Common myeloid progenitor, CD34-positive (primary cell): Measurements from ENCODE around the gene ID4.

Experiments
- CTCF ChIA-PET: fragments of 350-600 bp; sonication (Branson Sonifier 250); formaldehyde crosslinking; loops from one replicate; lab custom pipeline; 2021; ENCODE audit warnings: antibody characterized with exemption; lab: Charles Lee
- POLR2A ChIA-PET: fragments of 350-600 bp; sonication (Branson Sonifier 250); formaldehyde crosslinking; loops from one replicate; lab custom pipeline; 2021; ENCODE audit warnings: antibody characterized with exemption; lab: Charles Lee
- DNase-seq, 3 donors: peaks; one replicate each; pipeline versions ENCODE4 v3.0.0 to v3.0.0-alpha.2; 2013
- H3K27ac ChIP-seq, 2 experiments: 1 replicate in 1 of 2; 2 replicates in 1 of 2; pipeline ENCODE4 v1.7.0; 2013; ENCODE audit warnings: inconsistent platforms in 2 of 2, low read length in 2 of 2, mild to moderate bottlenecking in 2 of 2, low read depth in 1 of 2, moderate library complexity in 1 of 2; ENCODE audit not compliant: severe bottlenecking in 2 of 2, insufficient read depth in 1 of 2, poor library complexity in 1 of 2
- H3K27me3 ChIP-seq, 5 experiments: replicated peaks in 2 of 5; 1 replicate in 3 of 5; 2 replicates in 2 of 5; pipeline versions ENCODE4 v1.6.1 to v1.7.0; 2013; ENCODE audit warnings: low read length in 4 of 5, mild to moderate bottlenecking in 2 of 5, moderate library complexity in 2 of 5, inconsistent platforms in 1 of 5; ENCODE audit not compliant: insufficient read depth in 5 of 5, control insufficient read depth in 4 of 5
- H3K36me3 ChIP-seq, 4 experiments: 1 replicate in 2 of 4; 2 replicates in 2 of 4; pipeline versions ENCODE4 v1.6.1 to v1.7.0; 2013; ENCODE audit warnings: low read length in 3 of 4, control low read depth in 1 of 4, mild to moderate bottlenecking in 1 of 4; ENCODE audit not compliant: control insufficient read depth in 4 of 4, insufficient read depth in 4 of 4
- H3K4me1 ChIP-seq, 4 experiments: 1 replicate in 3 of 4; 2 replicates in 1 of 4; pipeline versions ENCODE4 v1.6.1 to v1.7.1; 2013; ENCODE audit warnings: low read length in 3 of 4, mild to moderate bottlenecking in 3 of 4, control low read depth in 1 of 4, inconsistent platforms in 1 of 4, moderate library complexity in 1 of 4; ENCODE audit not compliant: control insufficient read depth in 4 of 4, insufficient read depth in 4 of 4; ENCODE audit errors: control extremely low read depth in 1 of 4
- H3K4me3 ChIP-seq, 7 experiments: 1 replicate in 4 of 7; 2 replicates in 3 of 7; pipeline versions ENCODE4 v1.5.1 to v1.7.0; 2013; ENCODE audit warnings: mild to moderate bottlenecking in 7 of 7, low read length in 6 of 7, moderate library complexity in 6 of 7, inconsistent platforms in 2 of 7, low read depth in 2 of 7, control low read depth in 1 of 7; ENCODE audit not compliant: insufficient read depth in 4 of 7, control insufficient read depth in 1 of 7; ENCODE audit errors: extremely low read depth in 1 of 7
- H3K9me3 ChIP-seq, 5 experiments: 1 replicate in 4 of 5; 2 replicates in 1 of 5; pipeline versions ENCODE4 v1.6.1 to v1.7.1; 2013; ENCODE audit warnings: low read length in 4 of 5, mild to moderate bottlenecking in 2 of 5, inconsistent platforms in 1 of 5, low read depth in 1 of 5, moderate library complexity in 1 of 5; ENCODE audit not compliant: control insufficient read depth in 4 of 5, insufficient read depth in 2 of 5; ENCODE audit errors: control extremely low read depth in 1 of 5
- whole genome bisulfite sequencing: methylation state at CpG from one replicate; pipeline ENCODE4 v1.1.5; 2013; ENCODE audit not compliant: insufficient coverage; 5-methylcytosine and 5-hydroxymethylcytosine counted together

Gene ID4

DNA sequence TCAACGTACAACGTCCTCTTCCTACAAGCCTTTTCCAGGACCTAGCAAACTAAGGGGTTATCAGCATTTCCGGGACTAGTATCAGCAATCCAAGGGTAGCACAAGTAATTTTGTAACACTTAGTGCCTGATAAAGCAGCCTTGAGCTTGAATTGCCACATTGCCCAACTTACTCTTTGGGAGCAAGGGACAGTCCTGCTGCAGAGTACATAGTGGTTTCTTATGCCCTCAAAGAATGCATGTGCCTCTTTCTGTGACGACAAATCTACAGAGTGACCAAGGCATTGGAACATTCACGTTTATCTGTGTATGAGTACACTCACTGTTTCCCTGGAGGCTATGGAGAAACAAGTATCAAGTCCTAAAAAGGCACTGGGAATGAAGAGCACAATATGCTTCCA, 3.2 kb upstream of the ID4 start:
- H3K36me3 ChIP-seq = no peaks in the 10 kb centered on the region
- peaks cover 0 to 8% (median 0%) of the 10 kb centered on the region in 5 experiments for H3K9me3 ChIP-seq
- H3K27me3 ChIP-seq = peaks cover 21 to 87% (median 42%) of the 10 kb centered on the region in 5 experiments
- 87% methylated on average over 5 of the region's 5 CpGs for WGBS
- H3K4me1 ChIP-seq = peaks cover 0 to 20% (median 15%) of the 10 kb centered on the region in 4 experiments
- no peak overlapping the region for H3K27ac ChIP-seq
- no peak overlapping the region for H3K4me3 ChIP-seq
- ChIA-PET POLR2A (no interaction called here), CTCF (no interaction called here)
- DNase-seq = no peak

DNA sequence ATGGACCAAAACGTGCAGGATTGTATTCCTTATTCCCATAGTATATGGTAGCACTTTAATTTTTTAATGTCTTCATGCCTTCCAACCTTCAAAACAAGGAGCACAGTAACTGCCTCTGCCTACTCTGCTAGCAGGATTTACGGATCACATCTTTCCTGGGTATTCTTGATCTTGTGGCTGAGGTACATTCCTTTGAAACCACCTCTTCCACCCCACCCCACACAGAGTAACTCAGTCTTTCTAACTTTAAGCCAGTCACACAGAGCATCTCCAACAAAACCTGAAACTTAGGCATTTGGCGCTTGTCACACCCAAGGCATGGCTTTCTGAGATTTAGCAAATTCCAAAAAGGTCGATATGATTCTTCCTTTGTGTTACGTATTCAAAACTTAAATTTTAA, 2.3 kb upstream of the ID4 start:
- Histone ChIP-seq H3K4me1 (peaks cover 0 to 25% (median 17%) of the 10 kb centered on the region in 4 experiments), H3K27me3 (peaks cover 21 to 92% (median 48%) of the 10 kb centered on the region in 5 experiments), H3K27ac (no peak overlapping the region), H3K9me3 (peaks cover 0 to 8% (median 0%) of the 10 kb centered on the region in 5 experiments), H3K4me3 (no peak overlapping the region), H3K36me3 (no peaks in the 10 kb centered on the region)
- ChIA-PET CTCF (no interaction called here), POLR2A (no interaction called here)
- DNase-seq = no peak
- WGBS = 100% methylated on average over 2 of the region's 5 CpGs

DNA sequence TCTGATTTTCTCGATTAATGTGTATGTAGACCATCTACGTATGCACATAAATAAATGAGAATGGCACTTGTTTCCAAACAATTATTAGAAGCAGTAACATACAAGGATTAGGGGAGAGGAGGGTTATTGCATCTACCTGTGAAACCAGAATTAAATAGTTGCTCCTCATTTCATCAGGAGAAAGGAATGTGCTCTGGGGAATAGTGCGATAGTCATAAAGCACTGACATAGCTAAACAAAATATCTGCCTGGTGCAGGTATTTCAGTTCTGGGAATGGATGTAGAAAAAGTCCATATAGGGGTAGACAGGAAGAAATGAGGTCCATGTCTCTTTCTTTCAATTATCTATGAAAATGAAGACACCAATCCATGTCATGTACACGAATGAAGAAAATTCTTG, 1.6 kb upstream of the ID4 start:
- no peak for DNase-seq

GRCh38 chr6:19837511-19838441, 606 bp downstream of the ID4 start:
- Histone ChIP-seq H3K27me3 (peaks cover 20 to 97% (median 57%) of the 10 kb centered on the region in 5 experiments), H3K27ac (no peak overlapping the region), H3K4me3 (peak overlapping the region; percentile 6 to 66 (median 35)), H3K4me1 (peaks cover 0 to 25% (median 17%) of the 10 kb centered on the region in 4 experiments), H3K9me3 (peaks cover 0 to 8% (median 0%) of the 10 kb centered on the region in 5 experiments), H3K36me3 (no peaks in the 10 kb centered on the region)
- peak in 2 of 3 donors; percentile 50 to 56 for DNase-seq
- under 1% methylated on average over 106 of the region's 122 CpGs for WGBS
- CTCF ChIA-PET = no interaction called here
- POLR2A ChIA-PET = no interaction called here

More for the DNA sequence above, 1.6 kb upstream of the ID4 start:
- CTCF ChIA-PET = no interaction called here
- Histone ChIP-seq H3K36me3 (no peaks in the 10 kb centered on the region), H3K4me1 (peaks cover 0 to 25% (median 17%) of the 10 kb centered on the region in 4 experiments), H3K27ac (no peak overlapping the region), H3K27me3 (peaks cover 21 to 94% (median 52%) of the 10 kb centered on the region in 5 experiments), H3K9me3 (peaks cover 0 to 8% (median 0%) of the 10 kb centered on the region in 5 experiments), H3K4me3 (no peak overlapping the region)
- POLR2A ChIA-PET = no interaction called here
- 43% methylated on average over 1 of the region's 4 CpGs for WGBS

DNA sequence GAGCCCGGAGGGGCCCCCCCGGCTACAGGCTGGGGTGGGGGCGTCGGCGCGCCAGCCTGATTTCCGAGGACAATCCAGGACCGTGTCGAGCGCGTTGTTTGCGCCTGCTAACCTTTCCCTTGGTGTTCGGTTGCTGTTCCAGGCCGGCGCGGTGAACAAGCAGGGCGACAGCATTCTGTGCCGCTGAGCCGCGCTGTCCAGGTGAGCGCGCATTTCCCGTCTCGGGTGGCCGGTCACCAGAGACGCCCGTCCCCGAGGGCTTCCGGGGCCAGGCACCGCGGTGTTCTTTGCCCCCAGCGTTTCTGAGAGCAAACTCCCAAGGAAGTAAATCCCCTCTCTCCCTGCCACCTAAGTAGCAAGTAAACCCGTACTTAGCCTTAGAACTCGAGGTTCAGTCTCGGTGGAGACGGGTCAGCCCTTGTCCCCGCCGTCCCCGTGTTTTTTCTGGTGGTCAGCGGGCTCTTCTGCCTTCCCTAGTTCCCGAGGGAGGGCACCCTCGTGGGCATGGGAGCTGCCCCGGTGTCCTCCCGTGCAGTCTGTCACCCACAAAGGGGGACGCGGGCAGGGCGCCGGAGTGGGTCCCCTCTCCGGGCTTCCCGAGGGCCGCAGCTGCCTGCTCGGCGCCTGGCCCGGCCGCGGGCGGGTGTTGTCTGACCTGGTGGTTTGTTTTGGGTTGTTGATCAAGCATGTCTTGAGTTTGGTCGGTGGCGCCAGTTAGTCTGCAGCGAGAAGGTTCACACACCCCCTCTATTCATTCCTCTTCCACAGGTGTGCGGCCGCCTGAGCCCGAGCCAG, 1.5 kb downstream of the ID4 start:
- POLR2A ChIA-PET = no interaction called here
- DNase-seq = peak in 2 of 3 donors; percentile 31 to 51
- Histone ChIP-seq H3K36me3 (no peaks in the 10 kb centered on the region), H3K27ac (no peak overlapping the region), H3K4me3 (peak overlapping the region in 5 of 7 experiments; percentile 34 to 66 (median 55)), H3K27me3 (peaks cover 17 to 94% (median 62%) of the 10 kb centered on the region in 5 experiments), H3K4me1 (peaks cover 0 to 25% (median 17%) of the 10 kb centered on the region in 4 experiments), H3K9me3 (peaks cover 0 to 8% (median 0%) of the 10 kb centered on the region in 5 experiments)
- CTCF ChIA-PET = interaction anchor here (2.1 kb wide), 1 partner anchor 35 kb away, joined by 6 read pairs; no protein-coding TSS in a partner anchor
- 1% methylated on average over 40 of the region's 63 CpGs for WGBS

DNA sequence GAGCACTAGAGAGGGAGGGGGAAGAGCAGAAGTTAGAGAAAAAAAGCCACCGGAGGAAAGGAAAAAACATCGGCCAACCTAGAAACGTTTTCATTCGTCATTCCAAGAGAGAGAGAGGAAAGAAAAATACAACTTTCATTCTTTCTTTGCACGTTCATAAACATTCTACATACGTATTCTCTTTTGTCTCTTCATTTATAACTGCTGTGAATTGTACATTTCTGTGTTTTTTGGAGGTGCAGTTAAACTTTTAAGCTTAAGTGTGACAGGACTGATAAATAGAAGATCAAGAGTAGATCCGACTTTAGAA, 2.0 kb downstream of the ID4 start:
- Histone ChIP-seq H3K4me3 (peak overlapping the region in 3 of 7 experiments; percentile 55 to 66 (median 60)), H3K9me3 (peaks cover 0 to 8% (median 0%) of the 10 kb centered on the region in 5 experiments), H3K27ac (no peak overlapping the region), H3K36me3 (no peaks in the 10 kb centered on the region), H3K27me3 (peaks cover 12 to 94% (median 57%) of the 10 kb centered on the region in 5 experiments), H3K4me1 (peaks cover 0 to 25% (median 17%) of the 10 kb centered on the region in 4 experiments)
- CTCF ChIA-PET = interaction anchor here (2.1 kb wide), 1 partner anchor 36 kb away, joined by 6 read pairs; no protein-coding TSS in a partner anchor
- WGBS = 0% methylated on average over 2 of the region's 7 CpGs
- DNase-seq = peak in 2 of 3 donors; percentile 23 to 40
- POLR2A ChIA-PET = no interaction called here
